Left ventricle myocardium inferior (tissue), 1 donor: Measurements from ENCODE around the gene CCDC82. TPM values are rescaled to one million over a fixed set of nuclear protein-coding genes. Genes with fewer than 3 reads are reported as not detected.

Experiments
- DNase-seq: peaks from one replicate; pipeline ENCODE4 v3.0.0-alpha.2; 2020
- H3K27ac ChIP-seq: fragments of 200-600 bp; replicated peaks from 2 replicates; pipeline ENCODE4 v1.8.0; 2021
- H3K27me3 ChIP-seq: fragments of 200-600 bp; 2 replicates; pipeline ENCODE4 v1.8.0; 2021; ENCODE audit warnings: low read depth
- H3K36me3 ChIP-seq: fragments of 200-600 bp; 2 replicates; pipeline ENCODE4 v1.8.0; 2021
- H3K4me1 ChIP-seq: fragments of 200-600 bp; 2 replicates; pipeline ENCODE4 v1.8.0; 2021
- H3K4me3 ChIP-seq: fragments of 200-600 bp; 2 replicates; pipeline ENCODE4 v1.8.0; 2021; ENCODE audit warnings: mild to moderate bottlenecking, moderate library complexity
- H3K9me3 ChIP-seq: fragments of 200-600 bp; replicated peaks from 2 replicates; pipeline ENCODE4 v1.8.0; 2021
- intact Hi-C: fragments of 100-400 bp; cut with micrococcal nuclease; formaldehyde crosslinking; loops from one replicate; pipeline ENCODE4 v1.11.0; 2022
- microRNA-seq: library from miRNA; unstranded; fragments of <30 nt; microRNA quantifications from one replicate; pipeline ENCODE4 v1.2.0, GENCODE V29; 2020
- total RNA-seq: library from RNA; stranded (reverse); fragmentation: NEBNext Ultra II Directional; extraction: Animal tissue kit (Norgen Biotek cat#: 25700); gene quantifications from one replicate; pipeline ENCODE4 v1.2.1, GENCODE V29; 2021
- TF ChIP-seq, protein P1 (sequence below): fragments of 200-600 bp; IDR thresholded peaks from 2 replicates; pipeline ENCODE4 v1.8.0; 2021; ENCODE audit warnings: antibody characterized with exemption, mild to moderate bottlenecking, borderline replicate concordance
- donor health status: DM: no; HTN: yes; CAD: no; lungs with severe emphysema.

CCDC82 gene
- total RNA-seq, 1 donor from 2014 or later, result 15.9 TPM

DNA sequence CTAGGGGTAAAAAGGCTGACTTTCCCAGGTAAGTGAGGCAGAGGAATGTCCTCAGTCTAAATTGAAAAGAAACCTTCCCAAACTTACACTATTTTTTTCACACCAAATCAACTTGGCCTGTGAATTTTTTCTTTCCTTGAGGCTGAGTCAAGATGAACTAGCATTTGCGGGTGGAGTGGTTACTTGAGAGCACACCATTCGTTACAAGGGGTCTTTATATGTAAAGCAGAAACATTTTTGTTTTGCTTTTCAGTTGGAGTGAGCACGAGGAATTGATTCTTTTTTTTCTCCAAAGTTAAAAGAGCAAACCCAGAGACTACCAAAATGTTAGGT lies 83.1 kb downstream of the CCDC82 start:
- intact Hi-C loops, result no loop called here
- Histone ChIP-seq H3K27ac (peak overlapping the region; percentile 84), H3K36me3 (no peaks in the 10 kb centered on the region), H3K4me3 (peak overlapping the region; percentile 48), H3K27me3 (no peaks in the 10 kb centered on the region), H3K9me3 (no peaks in the 10 kb centered on the region), H3K4me1 (peaks cover 88% of the 10 kb centered on the region)
- no peak for DNase-seq
- TF ChIP-seq, protein P1, sequence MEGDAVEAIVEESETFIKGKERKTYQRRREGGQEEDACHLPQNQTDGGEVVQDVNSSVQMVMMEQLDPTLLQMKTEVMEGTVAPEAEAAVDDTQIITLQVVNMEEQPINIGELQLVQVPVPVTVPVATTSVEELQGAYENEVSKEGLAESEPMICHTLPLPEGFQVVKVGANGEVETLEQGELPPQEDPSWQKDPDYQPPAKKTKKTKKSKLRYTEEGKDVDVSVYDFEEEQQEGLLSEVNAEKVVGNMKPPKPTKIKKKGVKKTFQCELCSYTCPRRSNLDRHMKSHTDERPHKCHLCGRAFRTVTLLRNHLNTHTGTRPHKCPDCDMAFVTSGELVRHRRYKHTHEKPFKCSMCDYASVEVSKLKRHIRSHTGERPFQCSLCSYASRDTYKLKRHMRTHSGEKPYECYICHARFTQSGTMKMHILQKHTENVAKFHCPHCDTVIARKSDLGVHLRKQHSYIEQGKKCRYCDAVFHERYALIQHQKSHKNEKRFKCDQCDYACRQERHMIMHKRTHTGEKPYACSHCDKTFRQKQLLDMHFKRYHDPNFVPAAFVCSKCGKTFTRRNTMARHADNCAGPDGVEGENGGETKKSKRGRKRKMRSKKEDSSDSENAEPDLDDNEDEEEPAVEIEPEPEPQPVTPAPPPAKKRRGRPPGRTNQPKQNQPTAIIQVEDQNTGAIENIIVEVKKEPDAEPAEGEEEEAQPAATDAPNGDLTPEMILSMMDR, result no peak

DNA sequence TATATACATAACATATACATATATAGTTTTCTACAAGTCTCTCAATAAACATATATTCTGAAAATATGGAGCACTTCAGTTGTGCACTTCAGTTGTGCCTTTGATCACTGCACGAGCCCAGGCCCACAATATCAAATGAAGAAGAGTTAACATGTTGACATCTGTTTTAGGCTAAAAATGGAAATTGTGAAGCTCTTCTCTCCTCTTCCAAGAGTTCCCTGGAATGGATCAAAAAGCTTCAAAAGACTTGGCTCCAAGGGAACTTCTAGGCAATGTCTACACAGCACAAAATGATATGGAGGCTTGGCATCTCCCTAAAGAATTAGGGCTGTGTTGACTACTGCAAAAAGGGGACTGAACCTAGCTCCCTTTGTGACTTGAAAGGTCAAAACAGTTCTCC lies 83.6 kb downstream of the CCDC82 start:
- Histone ChIP-seq H3K36me3 (no peaks in the 10 kb centered on the region), H3K27ac (peak overlapping the region; percentile 84), H3K27me3 (no peaks in the 10 kb centered on the region), H3K9me3 (no peaks in the 10 kb centered on the region), H3K4me3 (peak overlapping the region; percentile 48), H3K4me1 (peaks cover 83% of the 10 kb centered on the region)
- no peak for DNase-seq
- TF ChIP-seq, protein P1, result no peak
- intact Hi-C loops, result no loop called here

DNA sequence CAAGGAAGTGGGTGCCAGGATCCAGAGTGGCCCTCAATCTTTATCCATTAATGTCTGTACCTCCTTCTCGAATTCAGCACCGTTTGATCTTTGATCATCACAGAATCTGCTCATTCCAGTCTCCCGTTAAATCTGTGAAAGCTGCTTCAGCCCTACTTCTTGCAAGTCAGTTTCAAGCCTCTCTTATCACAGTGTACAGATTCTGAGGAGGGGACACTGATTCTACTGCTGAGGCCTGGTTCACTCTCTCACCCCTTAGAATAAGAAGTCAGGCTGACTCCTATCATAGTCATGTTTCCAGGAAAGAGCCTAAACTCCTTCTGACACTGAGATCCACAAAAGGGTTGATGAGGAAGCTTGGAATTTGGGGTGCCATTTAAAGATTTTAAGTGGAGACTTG lies 85.7 kb downstream of the CCDC82 start:
- Histone ChIP-seq H3K4me1 (peaks cover 85% of the 10 kb centered on the region), H3K36me3 (no peaks in the 10 kb centered on the region), H3K4me3 (no peak overlapping the region), H3K9me3 (no peaks in the 10 kb centered on the region), H3K27me3 (no peaks in the 10 kb centered on the region), H3K27ac (peak overlapping the region; percentile 62)
- intact Hi-C loops, result no loop called here
- TF ChIP-seq, protein P1, result no peak
- no peak for DNase-seq

GRCh38 chr11:96303064-96303463 lies 86.6 kb downstream of the CCDC82 start:
- intact Hi-C loops, result no loop called here

More at GRCh38 chr11:96303064-96303463, 86.6 kb downstream of the CCDC82 start:
- H3K9me3 ChIP-seq, result no peaks in the 10 kb centered on the region
- TF ChIP-seq, protein P1, result no peak
- H3K4me1 ChIP-seq, result peaks cover 76% of the 10 kb centered on the region
- H3K36me3 ChIP-seq, result no peaks in the 10 kb centered on the region
- H3K4me3 ChIP-seq, result no peak overlapping the region
- DNase-seq, result no peak
- peak overlapping the region; percentile 62 for H3K27ac ChIP-seq
- H3K27me3 ChIP-seq, result no peaks in the 10 kb centered on the region

Small RNAs within 50 kb of the gene (microRNA-seq; reads per million reads assigned to microRNA genes)
- gene MIR1260B, result not detected

Other genes starting within 250 kb of the CCDC82 start
- gene MAML2, start 46.7 kb downstream of the CCDC82 start, total RNA-seq, result 4.5 TPM
- gene JRKL, start 101 bp upstream of the CCDC82 start, total RNA-seq, result 6.3 TPM